Middle frontal gyrus (tissue), 1 donor: ENCODE data around the gene ANKS1A.
"Not testable (repeated sequence)": the region's sequence is repeated elsewhere in the genome, so short reads cannot be mapped to it uniquely, and the experiment has no call there.

ENCODE experiments used
- DNase-seq: peaks from one replicate; pipeline ENCODE4 v3.0.0-alpha.2; 2015; ENCODE audit warnings: low spot score; ENCODE audit errors: extremely low spot score

Gene ANKS1A

DNA sequence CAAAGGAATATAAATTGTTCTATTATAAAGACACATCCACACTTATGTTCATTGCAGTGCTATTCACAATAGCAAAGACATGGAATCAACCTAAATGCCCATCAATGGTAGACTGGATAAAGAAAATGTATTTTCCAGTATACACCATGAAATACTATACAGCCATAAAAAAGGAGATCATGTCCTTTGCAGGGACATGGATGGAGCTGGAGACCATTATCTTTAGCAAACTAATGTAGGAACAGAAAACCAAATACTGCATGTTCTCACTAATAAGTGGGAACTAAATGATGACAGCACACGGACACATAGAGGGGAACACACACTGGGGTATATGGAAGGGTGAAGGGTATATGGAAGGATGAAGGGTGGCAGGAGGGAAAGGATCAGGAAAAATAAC is 5.0 kb upstream of the ANKS1A start:
- not testable (repeated sequence) for DNase-seq

DNA sequence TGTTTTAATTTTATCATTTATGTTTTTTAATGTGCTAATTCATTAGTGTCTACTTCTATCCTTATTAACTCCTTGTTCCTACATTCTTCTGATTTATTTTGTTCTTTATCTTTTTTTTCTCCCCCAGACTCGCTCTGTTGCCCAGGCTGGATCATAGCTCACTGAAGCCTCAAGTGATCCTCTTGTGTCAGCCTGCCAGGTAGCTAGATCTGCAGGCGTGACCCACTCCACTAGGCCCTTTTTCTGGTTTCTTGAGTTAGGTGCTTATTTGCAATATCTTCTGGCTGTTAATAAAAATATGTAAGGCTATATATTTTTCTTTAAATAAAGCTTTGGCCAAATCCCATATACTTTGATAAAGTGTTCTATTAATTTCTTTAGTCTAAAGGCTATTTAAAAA is 4.1 kb upstream of the ANKS1A start:
- DNase-seq, result no peak

DNA sequence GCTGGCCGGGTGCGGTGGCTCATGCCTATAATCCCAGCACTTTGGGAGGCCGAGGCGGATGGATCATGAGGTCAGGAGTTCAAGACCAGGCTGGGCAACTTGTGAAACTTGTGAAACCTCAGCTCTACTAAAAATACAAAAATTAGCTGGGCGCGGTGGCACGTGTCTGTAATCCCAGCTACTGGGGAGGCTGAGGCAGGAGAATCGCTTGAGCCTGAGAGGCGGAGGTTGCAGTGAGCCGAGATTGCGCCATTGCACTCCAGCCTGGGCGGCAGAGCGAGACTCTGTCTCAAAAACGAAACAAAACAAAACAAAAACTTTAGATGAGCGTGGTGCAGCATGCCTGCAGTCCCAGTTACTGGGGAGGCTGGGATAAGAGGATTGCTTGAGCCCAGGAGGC is 3.2 kb upstream of the ANKS1A start:
- not testable (repeated sequence) for DNase-seq

DNA sequence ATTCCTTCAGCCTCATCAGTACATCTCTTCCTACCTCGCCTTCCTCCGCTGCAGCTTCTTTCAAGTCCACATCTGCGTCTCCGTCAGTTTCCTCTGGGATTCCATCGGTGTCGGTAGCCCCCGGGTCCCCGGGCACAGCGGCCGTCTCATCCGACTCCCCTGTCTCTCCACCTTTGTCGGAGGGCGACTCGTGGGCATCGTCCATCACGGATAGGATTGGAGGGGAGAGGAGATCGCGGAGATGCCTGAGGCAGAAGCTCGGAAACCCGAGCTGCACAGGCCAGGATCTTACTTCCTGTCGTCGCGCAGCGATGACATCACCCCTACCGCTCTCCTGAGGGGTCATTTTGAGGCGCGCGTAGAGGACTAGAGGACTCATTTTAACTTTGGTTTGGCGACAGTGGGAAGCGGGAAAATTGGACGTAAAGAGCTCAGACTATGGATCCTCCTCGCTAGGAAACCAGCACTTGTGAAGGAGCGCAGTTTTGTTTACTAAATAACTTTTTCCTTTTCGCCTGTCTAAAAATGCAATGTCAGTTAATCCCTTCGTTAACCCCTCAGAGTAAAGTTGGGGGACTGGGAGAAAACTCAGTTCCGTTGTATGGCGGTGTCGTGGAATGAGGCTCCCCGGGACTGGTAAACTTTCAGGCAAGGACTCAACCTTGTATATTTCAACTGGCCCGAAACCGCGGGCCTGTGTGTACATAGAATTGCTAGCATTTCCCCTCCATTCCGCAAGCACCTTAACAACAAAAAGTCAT is 1.1 kb upstream of the ANKS1A start, which contains the start of gene TAF11:
Gene TAF11 (minus strand): TSS at position 290 of the 761 bp plus-strand sequence. CDS start 85 bp downstream, at position 205.
- DNase-seq, result peak; percentile 84

DNA sequence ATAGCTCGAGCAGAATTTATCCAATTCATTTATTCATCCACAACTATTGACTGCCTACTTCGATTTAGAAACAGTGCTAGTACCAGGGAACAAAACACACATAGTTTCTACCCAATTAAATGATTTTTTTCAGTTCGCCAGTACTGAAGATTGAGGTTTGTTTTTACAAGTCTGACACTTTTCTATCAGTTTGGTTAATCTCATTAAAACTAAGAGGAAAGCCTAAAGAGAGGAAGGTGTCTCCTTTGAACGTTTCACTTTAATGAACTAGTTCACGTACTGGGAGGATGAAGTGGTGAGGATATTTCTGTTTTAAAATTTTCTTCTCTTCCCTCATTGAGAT is 570 bp upstream of the ANKS1A start:
- DNase-seq, result no peak

DNA sequence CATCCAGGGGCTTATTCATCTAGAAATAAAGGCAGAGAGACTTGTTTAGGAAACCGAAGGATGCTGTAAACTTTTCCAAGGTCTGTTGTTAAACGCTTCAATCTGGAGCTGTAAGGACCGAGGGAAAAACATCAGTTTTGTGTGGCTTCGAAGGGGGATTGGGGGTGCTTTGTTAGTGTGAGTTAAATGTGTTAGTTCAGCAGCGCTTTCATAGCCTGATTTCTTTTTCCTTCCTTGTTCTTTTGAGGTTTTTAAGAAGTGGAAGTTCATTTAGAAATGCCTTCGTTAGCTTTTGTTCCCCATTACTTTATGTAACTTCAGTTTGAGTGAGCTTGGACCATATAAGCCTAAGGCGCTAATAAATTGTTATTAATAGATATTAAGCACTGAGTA is 1.5 kb downstream of the ANKS1A start:
- DNase-seq, result no peak

DNA sequence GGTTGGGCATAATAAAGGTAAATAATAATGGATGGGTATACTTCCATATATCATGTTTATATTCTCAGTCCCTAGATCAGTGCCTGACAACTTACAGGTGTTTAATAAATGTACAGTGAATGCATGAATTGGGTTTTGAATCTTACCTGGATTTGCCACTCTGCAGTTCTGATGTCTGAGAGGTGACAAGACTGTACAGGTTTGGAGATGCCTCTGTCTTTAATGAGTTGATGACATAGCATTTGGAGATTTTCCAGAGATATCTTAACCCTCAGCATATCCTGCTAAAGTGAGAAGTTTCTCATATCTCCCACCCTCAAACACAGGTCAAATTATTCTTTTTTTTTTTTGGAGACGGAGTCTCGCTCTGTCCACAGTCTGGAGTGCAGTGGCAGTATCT is 2.2 kb downstream of the ANKS1A start:
- DNase-seq, result no peak

DNA sequence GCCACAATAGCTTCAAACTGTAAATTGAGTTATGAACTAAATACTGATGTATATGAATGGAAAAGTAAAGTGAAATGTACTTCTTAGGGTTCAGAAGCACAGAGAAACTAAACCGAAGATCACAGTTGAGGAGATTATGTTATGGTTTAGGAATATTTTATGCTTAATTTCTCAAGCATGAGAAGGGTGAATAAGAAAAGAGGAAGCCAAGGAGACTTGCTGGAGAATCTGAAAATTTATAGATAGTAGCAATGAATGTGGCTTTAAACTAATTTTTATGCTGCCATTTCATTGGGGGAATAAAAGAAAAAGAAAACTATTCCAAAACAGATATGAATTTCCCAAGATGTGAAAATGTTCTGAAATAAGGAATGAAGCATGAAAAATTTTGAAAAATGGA is 5.6 kb downstream of the ANKS1A start:
- no peak for DNase-seq

DNA sequence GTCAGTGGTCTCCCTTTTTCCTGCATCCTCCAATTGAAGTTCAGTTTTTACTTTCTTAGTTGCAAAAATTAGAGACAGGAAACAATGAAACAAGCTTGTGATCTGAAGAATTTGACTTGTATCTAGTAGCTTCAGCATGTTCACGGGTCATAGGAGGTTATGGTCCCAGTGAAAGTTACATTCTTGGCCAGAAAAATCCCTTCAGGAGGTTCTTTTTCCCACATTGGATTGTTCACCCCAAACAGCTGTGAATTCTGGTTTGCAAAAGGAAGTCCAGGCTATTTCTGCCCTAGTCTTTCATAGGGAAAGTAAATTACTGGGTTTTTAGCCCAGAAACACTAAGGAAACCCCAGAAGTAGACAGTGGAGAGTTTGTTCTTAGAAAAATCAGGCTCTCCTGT is 8.1 kb downstream of the ANKS1A start:
- no peak for DNase-seq

DNA sequence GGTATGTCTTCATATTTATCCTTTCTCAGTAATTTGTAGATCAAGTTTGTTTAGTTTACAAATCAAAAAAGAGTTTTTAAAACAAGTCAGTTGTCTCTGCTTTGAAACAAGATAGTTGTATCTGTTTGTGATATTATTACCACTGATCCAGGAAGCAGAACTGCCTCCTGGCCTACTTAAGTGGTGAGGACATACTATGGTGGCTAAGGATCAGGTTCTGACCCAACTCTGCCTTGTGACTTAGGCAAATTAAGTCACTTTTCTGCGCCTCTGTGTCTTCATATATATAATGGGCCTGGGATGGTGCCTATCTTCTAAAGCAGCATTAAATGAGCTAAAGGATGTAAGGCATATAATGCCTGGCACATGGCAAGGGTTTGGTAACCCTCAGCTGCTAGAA is 8.7 kb downstream of the ANKS1A start:
- DNase-seq, result no peak

DNA sequence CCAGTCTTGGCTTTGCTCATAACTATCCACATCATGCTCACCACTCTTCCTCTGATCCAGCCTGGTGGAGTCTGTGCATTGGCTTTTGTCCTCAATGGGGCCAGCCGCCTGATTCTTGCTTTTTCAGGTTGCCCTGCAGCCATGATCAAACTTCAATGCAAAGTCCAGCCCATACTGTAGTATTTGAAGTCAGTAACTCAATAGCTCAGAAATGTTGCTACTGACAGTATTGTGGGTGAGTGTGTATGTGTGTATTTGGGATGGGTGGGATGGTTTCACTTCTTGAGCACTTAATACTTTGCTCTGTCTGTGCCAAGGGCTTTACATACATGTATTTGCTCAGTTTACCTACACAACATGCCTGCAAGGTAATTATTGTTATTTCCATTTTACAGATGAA is 10.7 kb downstream of the ANKS1A start:
- DNase-seq, result not testable (repeated sequence)

DNA sequence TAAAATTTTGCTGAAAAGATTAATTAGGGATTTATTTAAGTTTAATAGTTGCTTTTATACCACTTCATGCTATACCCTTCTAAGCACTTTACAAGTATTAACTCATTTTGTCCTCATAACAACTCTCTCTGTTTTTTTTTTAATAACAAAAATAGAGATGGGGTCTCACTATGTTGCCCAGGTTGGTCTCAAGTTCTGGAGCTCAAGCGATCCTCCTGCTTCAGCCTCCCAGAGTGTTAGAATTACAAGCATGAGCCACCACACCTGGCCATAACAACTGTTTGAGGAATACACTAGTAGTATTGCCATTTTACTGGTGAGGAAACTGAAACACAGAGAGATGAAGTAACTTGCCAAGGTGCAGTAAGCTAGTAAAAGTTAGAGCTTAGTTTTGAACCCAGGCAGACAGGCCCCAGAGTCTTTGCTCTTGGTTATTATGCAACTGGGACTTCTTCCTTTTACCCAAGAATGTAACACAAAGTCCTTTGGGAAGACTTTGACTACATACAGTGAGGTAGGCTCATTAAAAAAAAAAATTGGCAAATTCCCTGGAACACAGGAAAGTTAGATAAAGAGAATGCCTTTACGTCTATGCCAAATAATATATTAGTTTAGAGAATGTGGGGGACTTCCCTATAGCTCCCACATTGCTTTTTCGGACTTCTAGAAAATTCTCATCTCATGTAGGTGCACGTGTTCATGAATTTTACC is 11.4 kb downstream of the ANKS1A start:
- no peak for DNase-seq

DNA sequence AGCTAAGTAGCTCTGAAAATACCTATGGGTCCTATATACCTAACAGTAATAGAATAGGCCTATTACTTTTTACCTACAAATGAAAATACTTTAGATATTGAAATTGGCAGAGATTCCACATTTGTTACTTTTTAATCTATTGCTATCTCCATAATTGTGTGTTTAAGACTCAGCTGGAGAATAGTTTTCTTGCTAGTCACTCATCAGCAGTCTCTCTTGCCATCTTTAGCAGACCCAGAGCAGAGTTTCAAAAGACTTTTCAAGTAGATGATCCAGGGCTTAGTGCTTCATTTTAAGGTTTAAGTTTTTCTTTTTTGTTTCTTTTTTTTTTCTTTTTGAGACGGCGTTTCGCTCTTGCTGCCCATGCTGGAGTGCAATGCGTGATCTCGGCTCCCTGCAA is 12.9 kb downstream of the ANKS1A start:
- no peak for DNase-seq

DNA sequence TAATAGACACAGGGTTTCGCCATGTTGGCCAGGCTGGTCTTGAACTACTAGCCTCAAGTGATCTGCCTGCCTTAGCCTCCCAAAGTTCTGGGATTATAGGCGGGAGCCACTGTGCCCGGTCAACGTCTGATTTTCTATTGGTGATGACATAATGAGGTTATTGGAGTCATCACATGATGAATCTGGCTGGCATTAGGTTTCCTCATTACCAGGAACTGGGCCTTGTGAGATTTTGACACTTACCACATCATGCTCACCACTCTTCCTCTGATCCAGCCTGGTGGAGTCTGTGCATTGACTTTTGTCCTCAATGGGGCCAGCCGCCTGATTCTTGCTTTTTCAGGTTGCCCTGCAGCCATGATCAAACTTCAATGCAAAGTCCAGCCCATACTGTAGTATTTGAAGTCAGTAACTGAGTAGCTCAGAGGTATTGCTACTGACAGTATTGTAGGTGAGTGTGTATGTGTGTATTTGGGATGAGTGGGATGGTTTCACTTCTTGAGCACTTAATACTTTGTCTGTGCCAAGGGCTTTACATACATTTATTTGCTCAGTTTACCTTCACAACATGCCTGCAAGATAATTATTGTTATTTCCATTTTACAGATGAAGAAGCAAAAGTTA is 16.0 kb downstream of the ANKS1A start:
- no peak for DNase-seq

DNA sequence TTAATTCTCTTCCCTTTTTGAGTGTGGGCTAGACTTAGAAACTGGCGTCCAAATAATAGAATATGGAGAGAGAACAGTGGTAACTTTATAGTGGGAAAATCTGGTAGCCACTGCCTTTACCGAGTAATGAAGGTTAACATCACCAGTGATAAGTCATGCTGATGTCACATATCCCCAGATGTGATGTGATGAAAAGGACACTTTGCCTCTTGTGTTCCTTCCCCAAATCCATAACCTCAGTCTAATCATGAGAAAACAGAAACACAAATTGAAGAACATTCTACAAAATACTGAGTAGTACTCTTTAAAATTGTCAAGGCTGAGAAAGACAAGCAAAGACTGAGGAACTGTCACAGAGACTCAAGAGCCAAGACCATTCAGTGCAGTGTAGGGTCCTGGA is 17.8 kb downstream of the ANKS1A start:
- DNase-seq, result no peak

DNA sequence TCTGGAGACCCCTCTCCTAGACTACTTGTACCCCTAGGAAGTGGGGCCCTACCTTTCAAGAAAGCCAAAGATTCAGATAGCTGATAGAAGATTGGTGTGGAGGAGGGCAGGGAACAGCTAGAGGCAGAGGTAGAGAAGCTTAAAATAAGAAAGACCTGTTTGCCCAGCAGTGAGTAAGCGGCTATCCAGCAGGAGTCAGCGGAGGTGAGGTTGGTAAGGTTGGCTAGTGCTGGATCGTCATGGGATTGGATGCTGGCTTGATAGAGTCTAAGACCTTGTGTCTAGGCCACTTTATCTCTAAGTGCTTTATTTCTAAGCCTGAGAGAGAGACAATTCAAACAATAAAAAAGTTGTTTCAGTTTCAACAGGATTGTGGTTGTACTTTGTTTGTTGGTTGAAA is 19.1 kb downstream of the ANKS1A start:
- DNase-seq, result no peak

DNA sequence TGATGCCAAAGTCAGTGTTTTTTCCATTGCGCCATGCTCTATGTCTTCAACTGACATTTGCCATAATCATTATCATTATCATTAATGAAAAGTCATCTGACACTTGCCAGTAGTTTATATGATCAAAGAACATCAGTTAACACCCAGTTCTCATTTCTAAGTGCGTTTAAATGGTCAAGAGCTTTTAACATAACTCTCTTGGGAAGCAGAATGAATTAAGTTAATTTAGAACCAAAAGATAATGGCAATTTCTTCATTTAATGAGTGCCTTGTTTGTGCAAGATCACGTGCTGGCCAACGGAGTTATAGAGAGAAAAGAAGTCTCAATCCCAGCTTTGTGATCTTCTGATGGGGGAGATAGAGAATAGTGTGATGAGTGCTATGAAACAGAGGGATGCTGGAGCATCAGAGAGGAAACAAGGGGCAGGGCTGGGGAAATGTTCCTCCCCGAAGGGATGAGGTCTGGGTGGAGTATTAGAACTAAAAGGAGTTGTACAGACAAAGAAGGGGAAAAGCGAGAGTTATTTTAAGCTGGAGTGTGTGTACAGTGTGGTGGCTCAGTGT is 20.3 kb downstream of the ANKS1A start:
- no peak for DNase-seq

DNA sequence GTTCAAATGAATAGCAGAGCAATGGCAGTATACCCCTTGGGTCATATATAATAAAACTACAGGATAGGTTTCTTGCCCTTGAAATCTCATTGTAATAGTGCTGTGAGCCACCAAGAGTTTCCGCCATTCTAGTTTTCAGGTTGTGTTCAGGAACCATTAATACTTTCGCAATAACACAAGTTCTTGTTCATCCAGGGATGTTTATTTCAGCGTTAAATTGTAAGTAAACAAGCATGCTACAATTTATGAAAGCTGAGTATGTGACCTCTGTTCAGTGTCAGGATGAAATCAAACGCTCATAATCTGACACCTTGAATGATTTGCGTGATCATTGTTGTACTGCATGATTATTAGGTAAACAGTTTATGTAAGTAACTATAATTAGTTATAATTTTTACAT is 22.8 kb downstream of the ANKS1A start:
- DNase-seq, result no peak

DNA sequence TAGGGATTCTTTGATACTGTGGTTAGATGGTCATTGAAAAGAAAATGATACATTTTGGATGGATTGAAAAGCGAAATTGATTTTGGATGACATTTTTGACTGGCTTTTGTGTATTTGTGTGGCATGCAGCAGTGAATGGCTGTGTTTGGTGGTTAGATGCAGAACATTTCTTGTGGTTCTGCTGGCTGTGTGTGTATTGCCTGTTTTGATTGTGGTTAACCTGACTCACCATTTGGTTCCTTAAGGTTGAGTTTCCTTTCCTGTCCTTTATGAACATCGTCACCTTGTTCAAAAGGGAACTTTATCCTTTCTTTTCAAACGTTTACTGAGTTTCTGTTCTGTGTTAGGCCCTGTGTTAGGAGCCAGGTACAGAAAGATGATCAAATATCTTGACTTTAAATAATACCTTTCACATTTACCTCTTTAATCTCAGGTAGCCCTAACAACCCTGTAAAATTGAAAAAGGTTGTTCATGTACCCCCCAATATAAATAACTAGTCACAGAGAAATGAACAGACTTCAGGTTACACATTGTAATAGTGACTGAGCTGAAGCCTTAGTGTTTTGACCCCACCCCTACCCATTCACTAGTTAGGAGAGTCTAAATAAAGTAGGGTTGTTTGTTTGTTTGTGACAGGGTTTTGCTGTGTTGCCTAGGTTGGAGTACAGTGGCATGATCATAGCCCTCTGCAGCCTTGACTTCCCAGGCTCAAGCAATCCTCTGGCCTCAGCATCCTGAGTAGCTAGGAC is 23.8 kb downstream of the ANKS1A start:
- DNase-seq, result no peak

DNA sequence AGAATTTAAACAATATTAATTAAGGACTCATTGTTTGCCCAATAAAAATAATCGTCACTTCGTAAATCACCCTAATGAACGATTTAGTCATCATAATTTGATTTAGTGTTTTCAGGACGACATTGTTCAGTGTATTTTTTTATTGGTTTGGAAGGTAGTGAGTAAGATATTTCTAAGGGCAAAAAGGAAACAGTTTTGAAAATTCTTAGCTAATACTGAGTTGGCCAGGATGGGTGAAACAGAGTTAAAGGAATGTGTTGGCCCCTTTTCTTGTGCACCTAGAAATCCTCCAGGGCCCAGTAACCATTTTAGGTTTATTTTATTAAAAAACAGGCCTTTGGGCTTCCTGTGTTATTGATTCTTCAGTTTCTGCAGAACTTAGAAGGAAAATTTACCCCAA is 25.3 kb downstream of the ANKS1A start:
- DNase-seq, result no peak

DNA sequence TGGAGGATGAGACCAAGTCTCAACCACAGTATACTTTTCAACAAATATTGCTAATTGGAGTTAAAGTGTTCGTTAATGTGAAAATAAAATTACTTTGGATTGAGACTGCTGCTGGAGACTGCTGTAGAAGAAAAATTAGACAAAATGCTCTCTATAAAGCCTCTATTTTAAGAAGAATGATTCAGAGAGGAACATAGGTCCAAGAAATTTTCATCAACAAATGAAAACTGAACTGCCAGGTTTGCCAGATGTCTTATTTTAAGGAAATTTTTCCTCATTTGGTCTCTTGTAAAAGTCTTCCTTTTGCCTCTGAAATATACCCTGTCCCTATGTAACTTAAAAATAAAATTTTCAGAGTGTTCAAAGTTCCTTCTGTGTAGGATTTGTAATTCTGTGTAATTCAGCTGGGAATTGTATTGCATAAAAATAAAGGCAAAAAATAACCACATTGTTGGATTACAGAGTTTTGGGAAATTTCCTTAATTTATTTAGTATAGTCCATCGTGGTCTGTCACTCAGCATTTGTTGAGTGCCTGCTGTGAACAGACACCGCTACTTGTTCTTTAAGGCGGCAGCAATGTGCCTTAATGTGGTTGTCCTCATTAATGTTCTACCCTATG is 27.4 kb downstream of the ANKS1A start:
- peak; percentile 15 for DNase-seq
